NOMO-1 treated with dmso at 0.1 percent for 144 hours (cell line): ENCODE results near the gene FYN.

Source experiments
- DNase-seq: peaks from one replicate; lab custom pipeline; 2025; ENCODE audit not compliant: unreplicated experiment; lab: John Stamatoyannopoulos, UW

Gene FYN

GRCh38 chr6:111854683-111855082 lies 18.6 kb downstream of the FYN start:
- no peak for DNase-seq

- DNase-seq: no peak
These were observed 20.5 kb downstream of the FYN start for GRCh38 chr6:111852725-111853124.

GRCh38 chr6:111850295-111850937 lies 22.8 kb downstream of the FYN start:
- DNase-seq: no peak

- DNase-seq: no peak
These were observed 24.0 kb downstream of the FYN start for GRCh38 chr6:111849298-111849697.

GRCh38 chr6:111848262-111848812 lies 24.9 kb downstream of the FYN start:
- DNase-seq: no peak

- no peak for DNase-seq
These were observed 26.5 kb downstream of the FYN start for GRCh38 chr6:111846492-111847409.

- no peak for DNase-seq
These were observed 27.2 kb downstream of the FYN start for GRCh38 chr6:111846066-111846465.

- no peak for DNase-seq
These were observed 27.8 kb downstream of the FYN start for GRCh38 chr6:111845441-111845871.

- no peak for DNase-seq
These were observed 28.3 kb downstream of the FYN start for GRCh38 chr6:111844921-111845320.

- DNase-seq: no peak
These were observed 28.9 kb downstream of the FYN start for GRCh38 chr6:111844376-111844775.

- no peak for DNase-seq
These were observed 29.7 kb downstream of the FYN start for GRCh38 chr6:111843347-111844147.

GRCh38 chr6:111842891-111843290 lies 30.4 kb downstream of the FYN start:
- DNase-seq: no peak

- no peak for DNase-seq
These were observed 30.9 kb downstream of the FYN start for GRCh38 chr6:111842271-111842822.

- peak; percentile 35 for DNase-seq
These were observed 31.4 kb downstream of the FYN start for GRCh38 chr6:111841822-111842221.

GRCh38 chr6:111840803-111841202 lies 32.4 kb downstream of the FYN start:
- no peak for DNase-seq

GRCh38 chr6:111838749-111839484 lies 34.3 kb downstream of the FYN start:
- DNase-seq: no peak

- no peak for DNase-seq
These were observed 35.4 kb downstream of the FYN start for GRCh38 chr6:111837641-111838500.

GRCh38 chr6:111837007-111837406 lies 36.2 kb downstream of the FYN start:
- DNase-seq: no peak

- DNase-seq: no peak
These were observed 37.4 kb downstream of the FYN start for GRCh38 chr6:111835807-111836206.
